Spinal cord (tissue), 10 donors: ENCODE data around the gene GSG1L2. TPM values are rescaled to one million over a fixed set of nuclear protein-coding genes. Genes with fewer than 3 reads are reported as not detected.

Experiments used
- DNase-seq, 6 donors: peaks; one replicate each; pipeline versions ENCODE4 v3.0.0 to v3.0.0-alpha.2; 2013 to 2015; ENCODE audit warnings: low spot score in 6 of 6, low read depth in 4 of 6
- H3K27ac ChIP-seq: one replicate; pipeline ENCODE4 v1.5.1; 2013; ENCODE audit warnings: low read depth, low read length, control low read depth
- H3K27me3 ChIP-seq: one replicate; pipeline ENCODE4 v1.6.1; 2013; ENCODE audit warnings: low read length; ENCODE audit not compliant: control insufficient read depth, insufficient read depth
- H3K36me3 ChIP-seq: one replicate; pipeline ENCODE4 v1.6.1; 2013; ENCODE audit warnings: low read length; ENCODE audit not compliant: control insufficient read depth, insufficient read depth
- H3K4me1 ChIP-seq: one replicate; pipeline ENCODE4 v1.6.1; 2013; ENCODE audit warnings: low read length; ENCODE audit not compliant: control insufficient read depth, insufficient read depth
- H3K4me3 ChIP-seq: one replicate; pipeline ENCODE4 v1.5.1; 2013; ENCODE audit warnings: low read depth, low read length, control low read depth
- H3K9me3 ChIP-seq: one replicate; pipeline ENCODE4 v1.6.1; 2013; ENCODE audit warnings: low read length; ENCODE audit not compliant: control insufficient read depth, insufficient read depth
- WGBS: methylation state at CpG from one replicate; pipeline ENCODE4 v1.1.5; 2013; ENCODE audit warnings: missing lambda C conversion rate; ENCODE audit not compliant: insufficient coverage; 5-methylcytosine and 5-hydroxymethylcytosine counted together
- polyA plus RNA-seq, 2 donors: library from polyadenylated mRNA; unstranded; fragments of 120-200 nt; gene quantifications; one replicate each; pipeline ENCODE4 v1.2.1, GENCODE V29; 2013; ENCODE audit not compliant: insufficient read length in 2 of 2
- total RNA-seq, 2 donors: library from RNA; depleted of rRNA in 1 of 2; stranded (reverse); fragments of 120-200 nt in 1 of 2; fragments of >200 nt in 1 of 2; gene quantifications; one replicate each; pipeline versions ENCODE4 v1.2.3 to v1.2.4, GENCODE V29; 2013 to 2014
- donor health status: healthy.

GSG1L2 gene
- total and polyA plus RNA-seq, 4 donors: not detected

DNA sequence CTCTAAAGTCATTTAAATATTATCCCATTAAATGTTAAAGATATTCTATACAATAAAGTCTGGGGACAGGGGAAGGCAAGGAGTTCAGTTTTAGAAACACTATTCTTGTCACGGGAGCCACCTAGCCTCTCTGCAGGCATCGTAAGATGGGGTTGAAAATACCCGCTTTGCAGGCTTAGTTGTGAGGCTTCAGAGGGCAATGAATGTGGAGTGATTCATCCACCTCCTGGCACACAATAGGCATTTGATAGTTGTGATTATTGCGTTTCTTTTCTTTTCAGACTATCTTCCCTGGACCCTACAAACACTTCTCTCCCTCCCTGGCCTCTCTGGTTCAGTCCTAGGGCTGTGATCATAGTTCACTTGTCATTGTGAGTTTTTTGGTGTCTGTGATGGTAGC is 23.4 kb upstream of the GSG1L2 start:
- 75% methylated on average over 2 of the region's 4 CpGs for WGBS
- Histone ChIP-seq H3K9me3 (no peaks in the 10 kb centered on the region), H3K27me3 (no peaks in the 10 kb centered on the region), H3K36me3 (no peaks in the 10 kb centered on the region), H3K4me3 (no peak overlapping the region), H3K4me1 (peaks cover 11% of the 10 kb centered on the region), H3K27ac (no peak overlapping the region)
- DNase-seq: no peak

- 81% methylated on average over 8 of the region's 8 CpGs for WGBS
- no peaks in the 10 kb centered on the region for H3K36me3 ChIP-seq
These were observed 22.3 kb upstream of the GSG1L2 start for GRCh38 chr17:9844153-9844552.

GRCh38 chr17:9843152-9844010 is 21.5 kb upstream of the GSG1L2 start:
- Histone ChIP-seq H3K36me3 (no peaks in the 10 kb centered on the region), H3K27ac (no peak overlapping the region), H3K27me3 (no peaks in the 10 kb centered on the region), H3K9me3 (no peaks in the 10 kb centered on the region), H3K4me1 (peaks cover 11% of the 10 kb centered on the region), H3K4me3 (no peak overlapping the region)
- 90% methylated on average over 14 of the region's 14 CpGs for WGBS
- DNase-seq: no peak

More at GRCh38 chr17:9844153-9844552, 22.3 kb upstream of the GSG1L2 start:
- H3K27me3 ChIP-seq: no peaks in the 10 kb centered on the region
- no peak overlapping the region for H3K4me3 ChIP-seq
- no peak for DNase-seq
- H3K27ac ChIP-seq: no peak overlapping the region
- peaks cover 11% of the 10 kb centered on the region for H3K4me1 ChIP-seq
- no peaks in the 10 kb centered on the region for H3K9me3 ChIP-seq

- Histone ChIP-seq H3K4me1 (peaks cover 11% of the 10 kb centered on the region), H3K4me3 (no peak overlapping the region), H3K27me3 (no peaks in the 10 kb centered on the region), H3K27ac (no peak overlapping the region), H3K36me3 (no peaks in the 10 kb centered on the region), H3K9me3 (no peaks in the 10 kb centered on the region)
- 61% methylated on average over 14 of the region's 14 CpGs for WGBS
- peak; percentile 13 to 86 (median 30) for DNase-seq
These were observed 20.3 kb upstream of the GSG1L2 start for GRCh38 chr17:9842057-9842758.

DNA sequence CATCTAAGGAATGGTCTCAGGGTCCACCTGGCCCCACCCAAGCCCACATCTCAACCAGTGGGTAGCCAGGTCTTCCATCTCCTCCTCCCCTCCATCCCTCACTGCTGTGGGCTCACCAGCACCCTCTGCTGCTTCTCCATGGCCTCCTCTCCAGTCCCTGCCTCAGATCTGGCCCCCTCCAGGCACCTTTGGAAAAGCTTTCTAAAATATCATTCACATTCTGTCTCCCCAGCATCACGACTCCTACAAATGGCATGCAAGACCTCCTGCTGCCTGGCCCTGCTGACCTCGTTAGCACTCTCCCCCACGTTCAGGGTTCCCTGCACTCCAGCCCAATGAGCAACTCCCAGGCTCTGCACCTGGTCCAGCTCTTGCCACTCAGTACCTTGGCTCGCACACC is 17.6 kb upstream of the GSG1L2 start:
- WGBS: 49% methylated on average over 4 of the region's 4 CpGs
- no peak for DNase-seq
- Histone ChIP-seq H3K4me3 (no peak overlapping the region), H3K4me1 (peaks cover 11% of the 10 kb centered on the region), H3K36me3 (no peaks in the 10 kb centered on the region), H3K27ac (no peak overlapping the region), H3K9me3 (no peaks in the 10 kb centered on the region), H3K27me3 (no peaks in the 10 kb centered on the region)

DNA sequence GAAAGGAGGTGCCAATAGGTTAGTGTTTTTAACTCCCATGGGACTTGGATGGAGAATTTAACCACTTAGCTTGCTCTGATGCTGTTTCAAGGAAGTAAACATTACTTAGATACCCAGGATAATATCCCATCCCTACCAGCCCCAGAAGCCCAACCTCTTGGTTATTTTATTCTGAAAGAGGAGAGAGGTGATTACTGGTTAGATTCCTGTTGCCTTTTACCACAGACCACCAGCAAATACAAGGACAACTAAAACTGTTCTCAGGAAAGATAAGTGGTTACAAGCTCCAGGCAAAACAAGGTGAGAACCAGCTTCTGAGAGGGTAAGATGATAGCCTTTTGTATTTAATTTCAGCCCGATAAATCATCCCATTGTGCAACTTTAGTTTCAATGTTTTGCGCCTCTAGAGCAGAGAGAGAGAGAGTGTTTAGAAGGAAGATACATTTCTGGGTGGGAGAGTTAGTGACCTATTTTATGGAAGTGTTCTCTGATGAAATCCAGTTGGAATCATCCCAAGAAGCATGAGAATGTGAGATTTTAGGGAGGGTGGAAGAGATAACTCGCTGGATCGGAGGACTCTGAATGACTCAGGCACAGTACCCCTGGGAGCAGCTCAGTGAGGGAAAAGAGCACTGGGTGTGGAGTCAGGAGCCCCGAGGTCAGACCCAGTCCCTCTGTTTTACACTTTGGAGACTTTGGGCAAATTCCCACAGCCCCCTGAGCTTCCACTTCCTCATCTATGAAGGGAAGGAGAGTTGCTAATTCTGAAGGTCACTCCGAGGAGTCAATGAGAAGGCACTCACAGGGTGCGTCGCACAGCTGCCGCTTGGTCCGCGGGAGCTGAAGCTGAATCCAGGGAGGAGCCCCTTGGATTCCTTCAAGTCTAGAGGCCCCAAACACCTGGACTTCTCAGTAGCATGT is 15.9 kb upstream of the GSG1L2 start:
- H3K27me3 ChIP-seq: no peaks in the 10 kb centered on the region
- DNase-seq: peak in 1 of 6 donors; percentile 11
- H3K36me3 ChIP-seq: no peaks in the 10 kb centered on the region
- H3K27ac ChIP-seq: no peak overlapping the region
- no peaks in the 10 kb centered on the region for H3K9me3 ChIP-seq
- WGBS: 90% methylated on average over 7 of the region's 11 CpGs
- H3K4me1 ChIP-seq: peaks cover 11% of the 10 kb centered on the region
- no peak overlapping the region for H3K4me3 ChIP-seq

DNA sequence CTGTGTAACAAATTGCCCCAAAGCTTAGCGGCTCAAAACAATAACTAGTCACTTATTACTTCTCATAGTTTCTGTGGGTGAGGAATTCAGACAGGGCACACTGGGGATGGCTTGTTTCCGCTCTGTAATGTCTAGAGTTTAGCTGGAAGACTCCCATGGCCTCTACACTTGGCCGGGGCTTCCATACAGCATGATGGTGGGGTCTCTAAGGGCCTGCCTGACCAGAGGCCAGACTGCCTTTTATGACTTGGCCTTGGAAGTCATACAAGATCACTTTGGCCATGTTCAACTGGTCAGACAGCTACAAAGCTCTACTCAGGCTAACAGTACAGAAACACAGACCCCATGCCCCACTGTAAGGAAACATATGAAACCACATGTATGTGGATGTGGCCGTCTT is 12.0 kb upstream of the GSG1L2 start:
- WGBS: 100% methylated on average over 2 of the region's 4 CpGs
- DNase-seq: no peak
- H3K27ac ChIP-seq: no peak overlapping the region
- H3K9me3 ChIP-seq: no peaks in the 10 kb centered on the region
- no peaks in the 10 kb centered on the region for H3K4me1 ChIP-seq
- H3K27me3 ChIP-seq: no peaks in the 10 kb centered on the region
- no peaks in the 10 kb centered on the region for H3K36me3 ChIP-seq
- no peak overlapping the region for H3K4me3 ChIP-seq

GRCh38 chr17:9830711-9831110 is 8.8 kb upstream of the GSG1L2 start:
- Histone ChIP-seq H3K9me3 (no peaks in the 10 kb centered on the region), H3K4me1 (peaks cover 2% of the 10 kb centered on the region), H3K36me3 (no peaks in the 10 kb centered on the region), H3K27me3 (no peaks in the 10 kb centered on the region), H3K27ac (no peak overlapping the region), H3K4me3 (no peak overlapping the region)
- DNase-seq: no peak
- 88% methylated on average over 1 of the region's 2 CpGs for whole genome bisulfite sequencing

DNA sequence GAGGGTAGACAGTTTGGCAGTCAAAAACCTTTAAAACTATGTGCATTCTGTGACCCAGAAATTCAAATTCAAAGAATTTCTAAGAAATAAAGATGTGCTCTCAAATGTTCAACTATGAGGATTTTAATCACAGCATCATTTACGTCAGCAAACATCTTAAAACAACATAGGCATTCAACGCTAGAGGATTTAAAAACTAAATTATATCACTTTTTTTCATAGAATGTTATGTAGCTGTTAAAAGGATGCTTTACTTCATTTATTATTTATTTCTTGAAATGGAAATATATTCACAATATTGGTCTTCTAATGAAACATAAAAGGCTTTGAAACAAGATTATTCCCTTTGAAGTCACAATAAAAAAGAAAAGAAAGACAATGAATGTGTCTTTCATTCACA is 7.5 kb upstream of the GSG1L2 start:
- Histone ChIP-seq H3K36me3 (no peaks in the 10 kb centered on the region), H3K27ac (no peak overlapping the region), H3K9me3 (no peaks in the 10 kb centered on the region), H3K4me1 (peaks cover 5% of the 10 kb centered on the region), H3K4me3 (no peak overlapping the region), H3K27me3 (no peaks in the 10 kb centered on the region)
- WGBS: no CpG with 5 or more reads among the region's 2 CpGs
- no peak for DNase-seq
